Astrocyte (in vitro differentiated cells and primary cell): ENCODE measurements around the gene VASH2. TPM values are rescaled to one million over a fixed set of nuclear protein-coding genes. Genes with fewer than 3 reads are reported as not detected.

ENCODE experiments used
- DNase-seq: peaks from one replicate; pipeline ENCODE4 v3.0.0-alpha.2; 2010; ENCODE audit warnings: low read depth
- FAIRE-seq: peaks from 2 replicates; lab custom pipeline; 2011; peaks lifted over from hg19 to GRCh38; lab: Jason Lieb, UNC
- H2AFZ ChIP-seq: 2 replicates; pipeline ENCODE4 v1.6.0; 2012; ENCODE audit warnings: low read depth, low read length, inconsistent platforms
- H3K27ac ChIP-seq: 2 replicates; pipeline ENCODE4 v1.5.1; 2011; ENCODE audit warnings: low read depth, low read length, inconsistent platforms
- H3K27me3 ChIP-seq: 2 replicates; pipeline ENCODE4 v1.6.0; 2011; ENCODE audit warnings: low read length, inconsistent platforms; ENCODE audit not compliant: insufficient read depth
- H3K36me3 ChIP-seq: 2 replicates; pipeline ENCODE4 v1.5.1; 2011; ENCODE audit warnings: low read length, inconsistent platforms; ENCODE audit not compliant: insufficient read depth
- H3K4me1 ChIP-seq: 2 replicates; pipeline ENCODE4 v1.5.1; 2011; ENCODE audit warnings: low read length, inconsistent platforms; ENCODE audit not compliant: insufficient read depth
- H3K4me2 ChIP-seq: 2 replicates; pipeline ENCODE4 v1.6.0; 2012; ENCODE audit warnings: low read length, inconsistent platforms
- H3K4me3 ChIP-seq: 2 replicates; pipeline ENCODE4 v1.5.1; 2011; ENCODE audit warnings: low read depth, mild to moderate bottlenecking, low read length, inconsistent platforms; ENCODE audit not compliant: insufficient read depth
- H3K79me2 ChIP-seq: 2 replicates; pipeline ENCODE4 v1.6.0; 2012; ENCODE audit warnings: mild to moderate bottlenecking, low read length, inconsistent platforms; ENCODE audit not compliant: insufficient read depth
- H3K9ac ChIP-seq: 2 replicates; pipeline ENCODE4 v1.6.0; 2012; ENCODE audit warnings: mild to moderate bottlenecking, low read length, inconsistent platforms
- H3K9me3 ChIP-seq: 2 replicates; pipeline ENCODE4 v1.5.1; 2012; ENCODE audit warnings: low read depth, mild to moderate bottlenecking, low read length, inconsistent platforms; ENCODE audit not compliant: insufficient read depth
- H4K20me1 ChIP-seq: 2 replicates; pipeline ENCODE4 v1.6.0; 2012; ENCODE audit warnings: low read length, inconsistent platforms; ENCODE audit not compliant: insufficient read depth
- H3K27ac Mint-ChIP-seq: one replicate; pipeline ENCODE4 v1.8.0; 2021; ENCODE audit warnings: mild to moderate bottlenecking, mixed read lengths; ENCODE audit not compliant: unreplicated experiment
- H3K27me3 Mint-ChIP-seq: one replicate; pipeline ENCODE4 v1.8.0; 2021; ENCODE audit warnings: low read depth, mixed read lengths; ENCODE audit not compliant: unreplicated experiment
- H3K36me3 Mint-ChIP-seq: one replicate; pipeline ENCODE4 v1.8.0; 2021; ENCODE audit warnings: low read depth, mixed read lengths; ENCODE audit not compliant: unreplicated experiment
- H3K4me1 Mint-ChIP-seq: one replicate; pipeline ENCODE4 v1.8.0; 2021; ENCODE audit warnings: low read depth, mixed read lengths; ENCODE audit not compliant: unreplicated experiment
- H3K4me3 Mint-ChIP-seq: one replicate; pipeline ENCODE4 v1.8.0; 2021; ENCODE audit warnings: mild to moderate bottlenecking, moderate library complexity, mixed read lengths; ENCODE audit not compliant: unreplicated experiment
- H3K9me3 Mint-ChIP-seq: one replicate; pipeline ENCODE4 v1.8.0; 2021; ENCODE audit warnings: mild to moderate bottlenecking, mixed read lengths; ENCODE audit not compliant: unreplicated experiment
- CTCF ChIP-seq: IDR thresholded peaks from 2 replicates; pipeline ENCODE4 v1.5.1; 2011; ENCODE audit warnings: low read depth, mild to moderate bottlenecking, inconsistent platforms, low read length, moderate library complexity; ENCODE audit not compliant: insufficient read depth
- EZH2 ChIP-seq: IDR thresholded peaks from 2 replicates; pipeline ENCODE4 v1.6.1; 2012; ENCODE audit warnings: mild to moderate bottlenecking, low read length, inconsistent platforms; ENCODE audit not compliant: insufficient read depth
- total RNA-seq: library from RNA; stranded (reverse); gene quantifications from 2 replicates; pipeline ENCODE4 v1.2.1, GENCODE V29; 2021

Gene VASH2
- total RNA-seq, 1 donor from 2014 or later: 7.1 TPM

- TF ChIP-seq CTCF: no peak
- no peak for TF ChIP-seq EZH2
- Histone ChIP-seq H3K4me2 (no peak overlapping the region), H4K20me1 (no peaks in the 10 kb centered on the region), H3K4me3 (no peak overlapping the region), H2AFZ (peak overlapping the region; percentile 28), H3K4me1 (no peaks in the 10 kb centered on the region), H3K9ac (no peak overlapping the region), H3K36me3 (no peaks in the 10 kb centered on the region), H3K9me3 (no peaks in the 10 kb centered on the region), H3K27ac (no peak overlapping the region), H3K27me3 (peaks cover 2% of the 10 kb centered on the region), H3K79me2 (no peaks in the 10 kb centered on the region)
- H3K27ac Mint-ChIP-seq: no peak overlapping the region
- peaks cover 25% of the 10 kb centered on the region for H3K27me3 Mint-ChIP-seq
- no peak for DNase-seq
- H3K36me3 Mint-ChIP-seq: no peaks in the 10 kb centered on the region
- no peaks in the 10 kb centered on the region for H3K9me3 Mint-ChIP-seq
- H3K4me1 Mint-ChIP-seq: peaks cover 14% of the 10 kb centered on the region
- H3K4me3 Mint-ChIP-seq: no peak overlapping the region
- no peak for FAIRE-seq
Observed at GRCh38 chr1:212914789-212915188, 35.6 kb upstream of the VASH2 start.

- no peak overlapping the region for H3K4me2 ChIP-seq
- Mint-ChIP-seq H3K9me3 (peaks cover 2% of the 10 kb centered on the region), H3K4me3 (no peak overlapping the region), H3K27ac (no peak overlapping the region), H3K4me1 (peaks cover 14% of the 10 kb centered on the region), H3K27me3 (peaks cover 19% of the 10 kb centered on the region), H3K36me3 (no peaks in the 10 kb centered on the region)
- no peak overlapping the region for H3K9ac ChIP-seq
- no peaks in the 10 kb centered on the region for H4K20me1 ChIP-seq
- H3K79me2 ChIP-seq: no peaks in the 10 kb centered on the region
- no peaks in the 10 kb centered on the region for H3K9me3 ChIP-seq
- no peaks in the 10 kb centered on the region for H3K4me1 ChIP-seq
- TF ChIP-seq EZH2 (no peak), CTCF (peak; percentile 30)
- no peak for FAIRE-seq
- H2AFZ ChIP-seq: peak overlapping the region; percentile 28
- H3K4me3 ChIP-seq: no peak overlapping the region
- peak; percentile 46 for DNase-seq
- peaks cover 6% of the 10 kb centered on the region for H3K27me3 ChIP-seq
- H3K27ac ChIP-seq: no peak overlapping the region
- no peaks in the 10 kb centered on the region for H3K36me3 ChIP-seq
Observed at GRCh38 chr1:212915245-212916091, 34.9 kb upstream of the VASH2 start.
